HEK293T (cell line): Measurements from ENCODE around the gene FAM168A.
"Not testable (repeated sequence)": the region's sequence is repeated elsewhere in the genome, so short reads cannot be mapped to it uniquely, and the experiment has no call there.

Experiments used
- CTCF ChIA-PET: fragments of 350-600 bp; formaldehyde crosslinking; extraction: SDS; loops from one replicate; lab custom pipeline; 2021; ENCODE audit warnings: antibody characterized with exemption, inconsistent platforms; lab: Yijun Ruan, JAX
- POLR2A ChIA-PET: fragments of 350-600 bp; formaldehyde crosslinking; extraction: SDS; loops from one replicate; lab custom pipeline; 2020; ENCODE audit warnings: antibody characterized with exemption, inconsistent platforms; lab: Yijun Ruan, JAX
- DNase-seq: peaks from one replicate; pipeline ENCODE4 v3.0.0; 2012; ENCODE audit warnings: mixed read lengths; ENCODE audit errors: extremely low spot score
- ARNT ChIP-seq: fragments of 450-650 bp; IDR thresholded peaks from 2 replicates; pipeline ENCODE4 v1.6.1; 2017; ENCODE audit warnings: mild to moderate bottlenecking
- BHLHE40 ChIP-seq: fragments of 450-650 bp; IDR thresholded peaks from 2 replicates; pipeline ENCODE4 v1.6.1; 2016; ENCODE audit warnings: mild to moderate bottlenecking, moderate library complexity, borderline replicate concordance
- CTBP1 ChIP-seq: fragments of 450-650 bp; IDR thresholded peaks from 2 replicates; pipeline ENCODE4 v1.6.1; 2016; ENCODE audit warnings: borderline replicate concordance
- ELF4 ChIP-seq: fragments of 450-650 bp; IDR thresholded peaks from 2 replicates; pipeline ENCODE4 v1.6.1; 2017; ENCODE audit warnings: antibody characterized with exemption
- FOXA1 ChIP-seq: fragments of 450-650 bp; IDR thresholded peaks from 2 replicates; pipeline ENCODE4 v1.6.1; 2016; ENCODE audit warnings: mild to moderate bottlenecking
- FOXK2 ChIP-seq: fragments of 450-650 bp; IDR thresholded peaks from 2 replicates; pipeline ENCODE4 v1.6.1; 2016; ENCODE audit warnings: mild to moderate bottlenecking
- FOXM1 ChIP-seq: fragments of 450-650 bp; IDR thresholded peaks from 2 replicates; pipeline ENCODE4 v1.6.1; 2017; ENCODE audit warnings: mild to moderate bottlenecking, borderline replicate concordance
- HDGF ChIP-seq: fragments of 450-650 bp; IDR thresholded peaks from 2 replicates; pipeline ENCODE4 v1.6.1; 2017; ENCODE audit warnings: antibody characterized with exemption, borderline replicate concordance
- L3MBTL2 ChIP-seq: fragments of 450-650 bp; conservative IDR thresholded peaks from 2 replicates; pipeline ENCODE4 v1.6.1; 2016; ENCODE audit warnings: mild to moderate bottlenecking
- LEF1 ChIP-seq: fragments of 450-650 bp; IDR thresholded peaks from 2 replicates; pipeline ENCODE4 v1.6.1; 2017; ENCODE audit warnings: mild to moderate bottlenecking, borderline replicate concordance
- NFRKB ChIP-seq: fragments of 450-650 bp; IDR thresholded peaks from 2 replicates; pipeline ENCODE4 v1.6.1; 2016; ENCODE audit warnings: mild to moderate bottlenecking, moderate library complexity
- SP1 ChIP-seq: fragments of 450-650 bp; IDR thresholded peaks from 2 replicates; pipeline ENCODE4 v1.6.1; 2017
- SUZ12 ChIP-seq: fragments of 450-650 bp; IDR thresholded peaks from 2 replicates; pipeline ENCODE4 v1.6.1; 2016; ENCODE audit warnings: mild to moderate bottlenecking
- TARDBP ChIP-seq: fragments of 450-650 bp; IDR thresholded peaks from 2 replicates; pipeline ENCODE4 v1.6.1; 2016
- ZNF384 ChIP-seq: fragments of 450-650 bp; IDR thresholded peaks from 2 replicates; pipeline ENCODE4 v1.6.1; 2016
- TF ChIP-seq, protein P1 (sequence below): fragments of 450-650 bp; IDR thresholded peaks from 2 replicates; pipeline ENCODE4 v1.6.1; 2016

The FAM168A gene

DNA sequence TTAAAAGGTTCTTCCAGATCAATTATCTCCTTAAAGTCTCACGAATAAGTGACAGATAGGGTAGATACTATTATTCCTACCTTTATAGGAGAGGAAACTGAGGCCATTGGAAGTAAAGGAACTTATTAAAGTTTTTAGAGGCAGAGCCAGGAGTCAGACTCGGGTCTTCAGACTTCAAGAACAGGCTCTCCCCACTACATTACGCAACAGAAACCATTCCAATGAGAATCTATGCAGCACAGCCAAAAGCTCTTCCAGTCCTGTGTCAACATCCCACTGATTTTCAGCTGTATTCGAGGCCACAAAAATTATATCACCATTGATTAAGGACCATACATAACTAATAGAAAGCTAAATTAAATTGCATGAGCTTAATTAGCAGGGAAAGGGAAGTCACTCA is 144.3 kb downstream of the FAM168A start:
- CTCF ChIA-PET: interaction anchor here (1.5 kb wide), 1 partner anchor 26 kb away, joined by 5 read pairs; no protein-coding TSS in a partner anchor

DNA sequence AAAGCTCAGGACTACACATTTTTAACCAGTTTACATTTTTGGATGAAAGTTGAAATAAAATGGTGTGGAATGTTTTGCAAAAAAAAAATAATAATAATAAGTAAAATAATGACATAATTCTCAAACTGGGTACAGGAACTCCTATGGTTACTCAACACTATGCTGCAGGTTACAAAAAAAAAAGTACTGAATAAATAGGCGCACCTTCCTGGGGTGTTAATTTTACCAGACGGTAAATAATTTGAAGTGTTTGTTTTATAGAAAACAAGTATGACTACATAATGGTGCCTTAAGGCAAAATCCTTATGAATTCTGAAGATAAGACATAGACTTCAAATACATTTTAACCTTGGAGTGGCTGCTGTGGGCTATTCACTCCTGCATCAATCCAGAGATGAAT is 145.2 kb downstream of the FAM168A start:
- TF ChIP-seq ZNF384: no peak
- no peak for TF ChIP-seq HDGF
- no peak for TF ChIP-seq ARNT
- TF ChIP-seq SP1: no peak
- CTCF ChIA-PET: no interaction called here
- POLR2A ChIA-PET: no interaction called here
- DNase-seq: no peak

More for the DNA sequence above, 144.3 kb downstream of the FAM168A start:
- no peak for DNase-seq
- POLR2A ChIA-PET: interaction anchor here (0.6 kb wide), 1 partner anchor 53 kb away, joined by 3 read pairs; no protein-coding TSS in a partner anchor
- no peak for TF ChIP-seq L3MBTL2
- no peak for TF ChIP-seq ELF4
- no peak for TF ChIP-seq BHLHE40
- no peak for TF ChIP-seq SUZ12
- TF ChIP-seq NFRKB: no peak

DNA sequence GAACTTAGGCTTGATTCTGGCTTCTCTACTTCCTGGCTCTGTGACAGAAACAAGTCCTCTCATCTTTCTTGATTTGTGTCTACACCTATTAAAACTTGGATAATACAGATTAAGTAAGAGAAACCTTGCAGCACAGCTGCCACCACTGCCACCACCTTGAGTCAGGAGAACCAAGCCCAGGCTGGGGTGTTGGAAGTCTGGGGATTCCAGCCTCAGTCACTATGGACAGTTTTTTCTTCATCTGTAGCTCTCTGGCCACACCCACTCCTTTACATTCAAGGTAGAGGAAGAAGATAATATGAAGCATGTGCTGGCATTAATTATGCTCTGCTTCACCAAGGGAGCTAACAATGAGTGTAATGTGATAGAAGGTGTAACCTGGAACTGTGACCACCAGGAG is 146.0 kb downstream of the FAM168A start:
- no peak for TF ChIP-seq FOXM1
- ChIA-PET POLR2A (no interaction called here), CTCF (no interaction called here)
- no peak for DNase-seq

DNA sequence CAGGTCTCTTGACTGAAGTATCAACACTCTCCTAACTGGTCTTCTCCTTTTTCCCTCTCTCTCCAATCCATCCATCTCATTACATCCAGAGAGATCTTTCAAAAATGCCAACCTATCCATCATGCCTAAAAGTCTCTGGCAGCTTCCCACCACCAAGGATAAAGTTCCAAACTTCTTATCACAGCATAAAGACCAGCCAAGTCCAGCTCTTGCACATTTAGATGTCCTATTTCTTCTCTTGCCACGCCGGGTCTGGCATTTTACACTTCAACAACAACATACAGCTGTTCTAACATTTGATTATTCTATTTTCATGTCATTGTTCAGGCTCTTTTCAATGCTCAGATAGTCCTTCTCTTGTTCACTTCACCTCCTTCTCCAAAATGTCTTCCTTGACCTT is 151.1 kb downstream of the FAM168A start:
- POLR2A ChIA-PET: no interaction called here
- DNase-seq: no peak
- CTCF ChIA-PET: interaction anchor here (1.0 kb wide), 1 partner anchor 94 kb away, joined by 3 read pairs; no protein-coding TSS in a partner anchor

DNA sequence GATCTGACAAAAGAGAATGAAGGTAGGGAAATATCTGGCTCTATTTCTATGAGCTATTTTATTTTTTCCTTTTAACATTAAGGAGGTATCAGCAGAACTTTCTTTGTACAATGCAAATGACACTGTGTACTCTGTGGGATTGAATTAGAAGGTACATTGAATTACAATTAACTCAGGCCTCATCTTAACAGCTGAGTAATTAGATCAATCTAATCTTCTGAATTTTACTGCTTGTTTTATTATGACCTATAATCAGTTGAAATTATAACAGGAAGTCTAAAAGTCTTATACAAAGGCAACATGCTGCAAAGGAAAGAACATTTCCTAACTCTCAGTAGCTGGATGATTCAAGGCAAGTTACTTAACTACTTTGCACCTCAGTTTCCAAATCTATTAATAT is 151.9 kb downstream of the FAM168A start:
- DNase-seq: no peak
- CTCF ChIA-PET: interaction anchor here (1.0 kb wide), 1 partner anchor 93 kb away, joined by 3 read pairs; no protein-coding TSS in a partner anchor
- POLR2A ChIA-PET: no interaction called here
- no peak for TF ChIP-seq SP1
- TF ChIP-seq BHLHE40: no peak
- TF ChIP-seq FOXA1: no peak
- no peak for TF ChIP-seq CTBP1
- no peak for TF ChIP-seq ARNT
- no peak for TF ChIP-seq SUZ12
- TF ChIP-seq, protein P1, sequence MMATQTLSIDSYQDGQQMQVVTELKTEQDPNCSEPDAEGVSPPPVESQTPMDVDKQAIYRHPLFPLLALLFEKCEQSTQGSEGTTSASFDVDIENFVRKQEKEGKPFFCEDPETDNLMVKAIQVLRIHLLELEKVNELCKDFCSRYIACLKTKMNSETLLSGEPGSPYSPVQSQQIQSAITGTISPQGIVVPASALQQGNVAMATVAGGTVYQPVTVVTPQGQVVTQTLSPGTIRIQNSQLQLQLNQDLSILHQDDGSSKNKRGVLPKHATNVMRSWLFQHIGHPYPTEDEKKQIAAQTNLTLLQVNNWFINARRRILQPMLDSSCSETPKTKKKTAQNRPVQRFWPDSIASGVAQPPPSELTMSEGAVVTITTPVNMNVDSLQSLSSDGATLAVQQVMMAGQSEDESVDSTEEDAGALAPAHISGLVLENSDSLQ: no peak
- no peak for TF ChIP-seq HDGF
- TF ChIP-seq ZNF384: no peak
- no peak for TF ChIP-seq L3MBTL2
- no peak for TF ChIP-seq ELF4
- no peak for TF ChIP-seq FOXK2
- TF ChIP-seq NFRKB: no peak

More for the DNA sequence above, 151.1 kb downstream of the FAM168A start:
- TF ChIP-seq ZNF384 (no peak), L3MBTL2 (no peak), ELF4 (no peak), HDGF (no peak), FOXM1 (no peak), SP1 (no peak), FOXA1 (no peak), BHLHE40 (no peak), TARDBP (no peak)
- TF ChIP-seq, protein P1: no peak

DNA sequence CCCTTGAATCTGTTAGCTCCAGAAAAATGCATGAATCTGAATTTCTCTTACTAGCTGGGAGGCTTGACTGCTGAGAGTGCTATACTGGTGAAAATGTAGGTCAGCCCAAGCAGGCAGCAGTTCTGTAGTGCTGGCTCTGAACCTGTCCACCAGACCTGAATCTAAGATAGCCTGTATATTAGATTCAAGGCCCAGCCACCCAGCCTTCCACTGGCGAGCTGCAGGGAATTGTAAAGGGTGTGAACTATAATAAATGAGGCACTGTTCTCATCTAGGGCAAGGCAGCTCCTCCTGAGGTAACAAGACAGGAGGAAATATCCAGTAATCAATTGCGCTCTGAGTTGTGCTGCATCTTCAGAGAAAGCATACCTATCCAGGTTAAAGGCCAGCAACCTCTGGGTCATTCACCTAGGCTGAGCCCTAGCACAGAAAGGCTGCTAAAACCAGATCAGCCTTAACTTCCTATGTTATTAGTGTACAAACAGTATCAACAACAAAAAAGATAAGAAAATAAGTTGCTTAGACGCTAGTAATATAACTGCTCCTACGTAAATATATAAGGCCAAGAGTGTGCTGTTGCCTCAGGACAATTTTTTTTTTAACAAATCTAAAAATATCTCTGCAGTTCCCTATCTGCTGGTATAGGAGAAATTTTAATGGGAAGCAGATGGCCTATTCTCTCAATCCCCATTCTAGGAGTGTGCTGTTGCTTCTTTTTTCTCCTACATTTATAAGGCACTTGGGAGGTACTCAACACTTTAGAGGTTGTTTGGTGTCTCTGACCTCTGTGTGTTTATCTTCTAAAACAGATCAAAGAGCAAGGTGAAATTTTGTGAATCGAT is 158.7 kb downstream of the FAM168A start:
- no peak for TF ChIP-seq ARNT
- no peak for TF ChIP-seq FOXA1
- TF ChIP-seq BHLHE40: no peak
- no peak for TF ChIP-seq FOXM1
- TF ChIP-seq SP1: no peak
- no peak for TF ChIP-seq CTBP1
- TF ChIP-seq L3MBTL2: no peak
- TF ChIP-seq ZNF384: no peak
- TF ChIP-seq SUZ12: no peak
- no peak for TF ChIP-seq NFRKB
- no peak for TF ChIP-seq FOXK2
- TF ChIP-seq TARDBP: no peak
- TF ChIP-seq LEF1: no peak
- TF ChIP-seq ELF4: no peak
- no peak for TF ChIP-seq HDGF
- TF ChIP-seq, protein P1: no peak
- POLR2A ChIA-PET: no interaction called here
- CTCF ChIA-PET: interaction anchor here (0.7 kb wide), 1 partner anchor 215 kb away, joined by 6 read pairs; no protein-coding TSS in a partner anchor
- DNase-seq: no peak

DNA sequence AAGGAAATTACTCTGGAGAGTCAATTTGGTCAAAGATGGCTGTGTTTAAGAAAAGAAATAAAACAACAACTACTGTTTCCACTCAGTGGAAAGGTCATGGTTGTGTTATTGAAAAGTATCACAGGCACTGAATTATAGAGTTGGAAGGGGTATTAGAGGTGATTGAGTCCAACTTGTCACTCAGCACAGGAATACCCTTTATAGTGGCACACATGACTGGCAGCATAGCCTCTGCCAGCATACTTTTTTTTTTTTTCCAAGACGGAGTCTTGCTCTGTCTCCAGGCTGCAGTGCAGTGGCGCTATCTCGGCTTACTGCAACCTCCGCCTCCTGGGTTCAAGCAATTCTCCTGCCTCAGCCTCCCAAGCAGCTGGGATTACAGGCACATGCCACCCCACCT is 161.1 kb downstream of the FAM168A start:
- DNase-seq, CTCF ChIA-PET, POLR2A ChIA-PET: not testable (repeated sequence)
